DND-41 (cell line): ENCODE data around the gene FAM53A.

Experiments used
- ATAC-seq: fragments of 200-7000 bp; cut with Tn5 transposase; 3 replicates; pipeline ENCODE4 v1.9.1; 2021; ENCODE audit warnings: low read depth; ENCODE audit not compliant: insufficient read depth
- DNase-seq: peaks from one replicate; pipeline ENCODE4 v3.0.0-alpha.2; 2020
- H2AFZ ChIP-seq: 2 replicates; pipeline ENCODE4 v1.6.0; 2012; ENCODE audit warnings: low read depth, low read length
- H3K27ac ChIP-seq: 2 replicates; pipeline ENCODE4 v1.5.1; 2012; ENCODE audit warnings: low read length, inconsistent platforms
- H3K27me3 ChIP-seq: fragments of 200-600 bp; sonication (generic); 2 replicates; pipeline ENCODE4 v1.6.0; 2012; ENCODE audit warnings: low read length, mild to moderate bottlenecking, inconsistent platforms; ENCODE audit not compliant: insufficient read depth, poor library complexity
- H3K36me3 ChIP-seq: 2 replicates; pipeline ENCODE4 v1.5.1; 2012; ENCODE audit warnings: low read length, inconsistent platforms; ENCODE audit not compliant: insufficient read depth
- H3K4me1 ChIP-seq: 2 replicates; pipeline ENCODE4 v1.5.1; 2012; ENCODE audit warnings: mild to moderate bottlenecking, low read length; ENCODE audit not compliant: insufficient read depth
- H3K4me2 ChIP-seq: 2 replicates; pipeline ENCODE4 v1.6.0; 2012; ENCODE audit warnings: mild to moderate bottlenecking, moderate library complexity, low read length, inconsistent platforms; ENCODE audit not compliant: insufficient read depth
- H3K4me3 ChIP-seq, 2 experiments: fragments of 200-600 bp in 1 of 2; shearing (Covaris generic) in 1 of 2; 2 replicates each; pipeline ENCODE4 v1.5.1; 2012 to 2016; ENCODE audit warnings: inconsistent platforms in 2 of 2, low read length in 2 of 2, mild to moderate bottlenecking in 2 of 2, low read depth in 1 of 2, moderate library complexity in 1 of 2
- H3K79me2 ChIP-seq: 2 replicates; pipeline ENCODE4 v1.6.0; 2012; ENCODE audit warnings: low read length, inconsistent platforms; ENCODE audit not compliant: insufficient read depth
- H3K9ac ChIP-seq: 2 replicates; pipeline ENCODE4 v1.6.0; 2012; ENCODE audit warnings: low read depth, mild to moderate bottlenecking, inconsistent platforms, low read length, moderate library complexity
- H3K9me3 ChIP-seq: 2 replicates; pipeline ENCODE4 v1.5.1; 2012; ENCODE audit warnings: low read length, moderate library complexity, mild to moderate bottlenecking, inconsistent platforms; ENCODE audit not compliant: insufficient read depth, severe bottlenecking
- H4K20me1 ChIP-seq: 2 replicates; pipeline ENCODE4 v1.6.0; 2012; ENCODE audit warnings: low read length; ENCODE audit not compliant: insufficient read depth
- EZH2 ChIP-seq: IDR thresholded peaks from 3 replicates; pipeline ENCODE4 v1.6.1; 2012; ENCODE audit warnings: borderline replicate concordance, low read depth, mild to moderate bottlenecking, moderate library complexity, low read length, inconsistent platforms; ENCODE audit not compliant: severe bottlenecking
- TF ChIP-seq, protein P1 (sequence below): IDR thresholded peaks from 2 replicates; pipeline ENCODE4 v1.5.1; 2012; ENCODE audit warnings: borderline replicate concordance, low read length, moderate library complexity, mild to moderate bottlenecking; ENCODE audit not compliant: poor library complexity, severe bottlenecking; ENCODE audit errors: extremely low read depth

FAM53A gene

DNA sequence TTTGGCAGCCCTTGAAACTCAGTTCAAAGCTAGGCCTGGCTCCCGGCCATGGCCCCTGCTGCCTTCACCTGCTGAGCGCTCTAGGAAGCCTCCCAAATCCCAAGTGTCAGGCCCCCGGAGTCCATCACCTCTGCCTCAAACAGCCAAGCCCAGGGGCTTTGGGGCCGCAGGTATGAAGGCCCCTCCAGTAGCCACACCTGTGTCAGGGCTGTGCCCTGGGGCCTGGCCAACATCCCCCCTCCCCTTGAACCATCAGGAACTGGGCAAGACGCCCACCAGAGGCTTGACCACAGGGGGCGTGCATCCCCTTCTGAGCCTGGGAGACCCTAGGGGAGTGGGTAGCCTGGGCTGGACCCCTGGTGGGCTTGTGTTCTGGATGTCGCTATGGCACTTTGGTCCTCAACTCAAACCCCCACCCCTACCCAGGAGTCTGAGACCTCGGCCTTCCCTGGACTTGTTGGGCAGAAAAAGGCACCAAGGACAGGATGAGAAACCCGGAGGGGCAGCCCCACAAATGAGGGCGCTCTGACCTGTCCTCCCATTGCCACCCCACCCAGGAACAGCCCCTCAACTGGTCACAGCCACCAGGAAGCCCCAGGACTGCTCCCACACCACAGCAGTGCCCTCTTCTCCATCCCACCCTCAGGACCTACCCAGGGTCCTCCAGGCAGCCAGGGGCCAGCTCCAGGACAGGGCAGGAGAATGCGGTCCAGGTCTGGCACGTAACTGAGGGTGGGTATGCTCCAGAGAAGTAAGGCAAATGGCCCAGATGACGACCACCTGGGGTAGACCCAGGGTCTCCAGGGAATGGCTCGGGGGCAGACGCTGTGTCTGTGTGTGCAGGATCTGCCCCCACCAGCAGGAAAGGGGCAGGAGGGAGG is 32.2 kb upstream of the FAM53A start:
- Histone ChIP-seq H3K27me3 (no peaks in the 10 kb centered on the region), H3K79me2 (peaks cover 95% of the 10 kb centered on the region), H2AFZ (no peak overlapping the region), H3K4me1 (peaks cover 75% of the 10 kb centered on the region), H3K9ac (peak overlapping the region; percentile 80), H3K4me2 (peak overlapping the region; percentile 82; the same call in 1 of the 2 replicates), H3K9me3 (no peaks in the 10 kb centered on the region), H3K36me3 (peaks cover 68% of the 10 kb centered on the region), H4K20me1 (peaks cover 58% of the 10 kb centered on the region), H3K4me3 (no peak overlapping the region), H3K27ac (peak overlapping the region; percentile 25; the same call in 1 of the 2 replicates)
- DNase-seq, result no peak
- no peak for TF ChIP-seq EZH2
- TF ChIP-seq, protein P1, sequence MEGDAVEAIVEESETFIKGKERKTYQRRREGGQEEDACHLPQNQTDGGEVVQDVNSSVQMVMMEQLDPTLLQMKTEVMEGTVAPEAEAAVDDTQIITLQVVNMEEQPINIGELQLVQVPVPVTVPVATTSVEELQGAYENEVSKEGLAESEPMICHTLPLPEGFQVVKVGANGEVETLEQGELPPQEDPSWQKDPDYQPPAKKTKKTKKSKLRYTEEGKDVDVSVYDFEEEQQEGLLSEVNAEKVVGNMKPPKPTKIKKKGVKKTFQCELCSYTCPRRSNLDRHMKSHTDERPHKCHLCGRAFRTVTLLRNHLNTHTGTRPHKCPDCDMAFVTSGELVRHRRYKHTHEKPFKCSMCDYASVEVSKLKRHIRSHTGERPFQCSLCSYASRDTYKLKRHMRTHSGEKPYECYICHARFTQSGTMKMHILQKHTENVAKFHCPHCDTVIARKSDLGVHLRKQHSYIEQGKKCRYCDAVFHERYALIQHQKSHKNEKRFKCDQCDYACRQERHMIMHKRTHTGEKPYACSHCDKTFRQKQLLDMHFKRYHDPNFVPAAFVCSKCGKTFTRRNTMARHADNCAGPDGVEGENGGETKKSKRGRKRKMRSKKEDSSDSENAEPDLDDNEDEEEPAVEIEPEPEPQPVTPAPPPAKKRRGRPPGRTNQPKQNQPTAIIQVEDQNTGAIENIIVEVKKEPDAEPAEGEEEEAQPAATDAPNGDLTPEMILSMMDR, result no peak
- ATAC-seq, result no peak

DNA sequence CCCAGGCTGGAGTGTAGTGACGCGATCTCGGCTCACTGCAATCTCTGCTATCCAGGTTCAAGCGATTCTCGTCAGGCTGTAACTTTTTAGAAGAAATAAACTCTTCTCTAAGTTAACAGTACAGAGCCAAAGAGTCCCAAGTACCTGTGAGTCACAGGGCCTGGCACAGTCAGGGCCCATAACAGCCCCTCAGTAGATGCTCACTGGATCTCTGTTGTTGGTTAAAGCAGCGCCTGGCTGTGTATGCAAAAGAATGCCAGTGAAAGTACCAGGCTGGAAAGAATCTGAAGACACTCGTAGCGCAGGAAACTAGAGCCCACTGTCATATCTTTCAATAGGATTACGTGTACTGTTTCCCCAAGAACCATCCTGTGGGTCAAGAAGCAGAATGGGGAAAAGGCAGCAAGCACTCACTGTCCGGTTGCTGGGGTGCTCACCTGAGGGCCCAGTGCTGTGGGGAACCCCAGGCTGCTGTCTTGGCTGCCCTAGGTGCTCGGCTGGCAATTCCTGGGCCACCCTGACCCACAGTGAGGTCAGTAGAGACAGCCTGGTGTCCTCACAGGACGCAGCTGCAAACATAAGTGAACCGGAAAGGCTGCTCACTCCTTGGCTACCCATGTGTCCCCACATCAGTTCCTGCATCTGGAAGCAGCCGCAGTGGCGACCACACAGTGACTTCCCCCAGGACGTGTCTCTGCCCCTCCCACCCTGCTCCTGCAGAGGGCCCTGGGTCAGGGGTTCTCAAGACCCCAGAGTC is 31.1 kb upstream of the FAM53A start:
- Histone ChIP-seq H3K9ac (peak overlapping the region; percentile 80), H3K27ac (peak overlapping the region; percentile 34; the same call in 1 of the 2 replicates)

DNA sequence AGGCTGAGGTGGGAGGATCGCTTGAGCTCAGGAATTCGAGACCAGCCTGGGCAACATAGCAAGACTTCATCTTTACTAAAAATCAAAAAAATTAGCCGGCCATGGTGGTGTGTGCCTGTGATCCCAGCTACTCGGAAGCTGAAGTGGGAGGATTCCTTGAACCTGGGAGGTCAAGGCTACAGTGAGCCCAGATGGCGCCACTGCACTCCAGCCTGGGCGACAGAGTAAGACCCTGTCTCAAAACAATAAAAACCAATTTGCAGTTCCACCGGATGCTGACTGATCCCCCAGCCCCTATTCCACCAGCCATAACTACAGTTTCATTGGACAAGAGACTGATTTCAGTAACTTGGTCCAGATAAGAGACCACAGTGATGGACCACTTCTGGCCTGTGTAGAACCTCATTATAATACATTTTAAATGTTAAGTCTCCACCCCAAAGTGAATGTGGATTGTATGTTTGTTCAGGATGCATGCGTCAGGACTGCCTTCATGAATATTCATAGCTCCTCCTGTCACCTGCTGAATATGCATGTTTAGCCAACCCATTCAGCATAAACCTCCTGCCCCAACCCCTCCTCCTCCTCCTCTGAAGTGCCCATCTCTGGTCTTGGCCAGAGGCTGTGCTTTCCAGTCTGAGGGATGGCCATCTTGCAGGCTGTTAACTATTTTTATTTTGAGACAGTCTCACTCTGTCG is 30.3 kb upstream of the FAM53A start:
- Histone ChIP-seq H3K4me1 (peaks cover 82% of the 10 kb centered on the region), H4K20me1 (peaks cover 68% of the 10 kb centered on the region), H3K9me3 (no peaks in the 10 kb centered on the region), H3K9ac (peak overlapping the region; percentile 80), H3K27ac (peak overlapping the region; percentile 95), H2AFZ (no peak overlapping the region), H3K27me3 (no peaks in the 10 kb centered on the region), H3K79me2 (peaks cover 98% of the 10 kb centered on the region), H3K4me2 (peak overlapping the region; percentile 82), H3K4me3 (peak overlapping the region; percentile 72 to 88; a peak in 3 of 4 replicates), H3K36me3 (peaks cover 84% of the 10 kb centered on the region)
- ATAC-seq (no peak), DNase-seq (no peak)
- TF ChIP-seq, protein P1, result no peak
- no peak for TF ChIP-seq EZH2

More for the DNA sequence above, 31.1 kb upstream of the FAM53A start:
- TF ChIP-seq EZH2, result no peak
- TF ChIP-seq, protein P1, result no peak
- H3K4me2 ChIP-seq, result peak overlapping the region; percentile 82
- H2AFZ ChIP-seq, result no peak overlapping the region
- ATAC-seq (no peak), DNase-seq (no peak)
- no peaks in the 10 kb centered on the region for H3K27me3 ChIP-seq
- no peaks in the 10 kb centered on the region for H3K9me3 ChIP-seq
- peak overlapping the region in 1 of 2 experiments; percentile 88; a peak in 2 of 4 replicates for H3K4me3 ChIP-seq
- peaks cover 82% of the 10 kb centered on the region for H3K4me1 ChIP-seq
- peaks cover 68% of the 10 kb centered on the region for H4K20me1 ChIP-seq
- peaks cover 77% of the 10 kb centered on the region for H3K36me3 ChIP-seq
- peaks cover 98% of the 10 kb centered on the region for H3K79me2 ChIP-seq
